ENCODE measurements around the gene BMF.
"Not testable (repeated sequence)": the region's sequence is repeated elsewhere in the genome, so short reads cannot be mapped to it uniquely, and the experiment has no call there.

The BMF gene

GRCh38 chr15:40085266-40085665, 23.4 kb downstream of the BMF start:
- no peak for DNase-seq

- DNase-seq = no peak
Observed at GRCh38 chr15:40084650-40085049, 24.0 kb downstream of the BMF start.

- DNase-seq = no peak
Observed at GRCh38 chr15:40082195-40082883, 26.3 kb downstream of the BMF start.

- DNase-seq = peak; percentile 30 to 48
Observed at GRCh38 chr15:40081691-40082194, 26.9 kb downstream of the BMF start.

GRCh38 chr15:40080847-40081246, 27.8 kb downstream of the BMF start:
- no peak for DNase-seq

- DNase-seq = no peak
Observed at GRCh38 chr15:40080104-40080503, 28.6 kb downstream of the BMF start.

- DNase-seq = no peak
Observed at GRCh38 chr15:40079456-40079855, 29.2 kb downstream of the BMF start.

- DNase-seq = no peak
Observed at GRCh38 chr15:40075298-40076044, 33.2 kb downstream of the BMF start.

- not testable (repeated sequence) for DNase-seq
Observed at GRCh38 chr15:40074656-40075055, 34.0 kb downstream of the BMF start.

GRCh38 chr15:40073716-40074490, 34.8 kb downstream of the BMF start:
- not testable (repeated sequence) for DNase-seq

GRCh38 chr15:40072216-40072990, 36.3 kb downstream of the BMF start:
- DNase-seq = no peak

- DNase-seq = no peak
Observed at GRCh38 chr15:40070608-40071218, 38.0 kb downstream of the BMF start.

- no peak for DNase-seq
Observed at GRCh38 chr15:40070166-40070557, 38.5 kb downstream of the BMF start.

- DNase-seq = no peak
Observed at GRCh38 chr15:40069178-40070165, 39.2 kb downstream of the BMF start.

GRCh38 chr15:40067921-40068624, 40.6 kb downstream of the BMF start:
- no peak for DNase-seq

- DNase-seq = no peak
Observed at GRCh38 chr15:40066589-40066988, 42.1 kb downstream of the BMF start.

GRCh38 chr15:40065166-40065565, 43.5 kb downstream of the BMF start:
- no peak for DNase-seq

GRCh38 chr15:40064231-40064894, 44.3 kb downstream of the BMF start:
- DNase-seq = no peak

- DNase-seq = no peak
Observed at GRCh38 chr15:40063563-40064011, 45.1 kb downstream of the BMF start.
